Thyroid gland (tissue), 4 donors: ENCODE data around the gene PLAU. TPM values are rescaled to one million over a fixed set of nuclear protein-coding genes. Genes with fewer than 3 reads are reported as not detected.
"Not testable (repeated sequence)": the region's sequence is repeated elsewhere in the genome, so short reads cannot be mapped to it uniquely, and the experiment has no call there.

Source experiments
- DNase-seq, 2 donors: peaks; one replicate each; pipeline ENCODE4 v3.0.0-alpha.2; 2019
- H3K27ac ChIP-seq, 3 donors: fragments of 200-600 bp; sonication (generic); 1 replicate in 2 of 3; 2 replicates in 1 of 3; pipeline ENCODE4 v1.5.1; 2016 to 2019; ENCODE audit warnings: mild to moderate bottlenecking in 1 of 3, moderate library complexity in 1 of 3
- H3K27me3 ChIP-seq: fragments of 200-600 bp; sonication (generic); one replicate; pipeline ENCODE4 v1.5.1; 2019
- H3K36me3 ChIP-seq, 2 donors: fragments of 200-600 bp; sonication (generic); one replicate each; pipeline ENCODE4 v1.5.1; 2016 to 2019
- H3K4me1 ChIP-seq, 2 donors: fragments of 200-600 bp; sonication (generic); one replicate each; pipeline ENCODE4 v1.5.1; 2017 to 2019
- H3K4me3 ChIP-seq, 3 donors: fragments of 200-600 bp; sonication (generic); replicated peaks in 1 of 3; 1 replicate in 2 of 3; 2 replicates in 1 of 3; pipeline ENCODE4 v1.5.1; 2016; ENCODE audit warnings: mild to moderate bottlenecking in 1 of 3
- H3K9me3 ChIP-seq: fragments of 200-600 bp; sonication (generic); one replicate; pipeline ENCODE4 v1.5.1; 2017
- CTCF ChIP-seq, 6 experiments: fragments of 200-600 bp in 3 of 6; fragments of 450-650 bp in 3 of 6; sonication (generic) in 3 of 6; IDR thresholded peaks; one replicate each; pipeline ENCODE4 v1.5.1; 2016 to 2019; ENCODE audit warnings: antibody characterized with exemption in 6 of 6, mild to moderate bottlenecking in 2 of 6, inconsistent platforms in 1 of 6, moderate library complexity in 1 of 6
- POLR2A ChIP-seq, 2 donors: fragments of 450-650 bp; IDR thresholded peaks; one replicate each; pipeline ENCODE4 v1.6.1; 2017; ENCODE audit warnings: antibody characterized with exemption in 2 of 2, mild to moderate bottlenecking in 2 of 2, moderate library complexity in 1 of 2
- WGBS, 2 donors: methylation state at CpG; one replicate each; pipeline ENCODE4 v1.1.5; 2017; 5-methylcytosine and 5-hydroxymethylcytosine counted together
- intact Hi-C: fragments of 100-400 bp; cut with DNase I; formaldehyde crosslinking; loops from one replicate; pipeline ENCODE4 v1.15.1; 2023
- total RNA-seq, 4 donors: library from RNA; depleted of rRNA; stranded (reverse); fragments of >200 nt; gene quantifications; one replicate each; pipeline ENCODE4 v1.2.3, GENCODE V29; 2016

The PLAU gene
- total RNA-seq, 4 donors from 2014 or later, result 3.8 to 13.3 (median 7.3) TPM

GRCh38 chr10:73930630-73931327 lies 19.8 kb downstream of the PLAU start:
- peak overlapping the region in 1 of 3 donors; percentile 3 for H3K27ac ChIP-seq
- H3K4me3 ChIP-seq, H3K9me3 ChIP-seq, H3K36me3 ChIP-seq, H3K27me3 ChIP-seq, intact Hi-C loops: not testable (repeated sequence)
- peak in 1 of 2 donors; percentile 37 for TF ChIP-seq POLR2A (IDR thresholded peaks at IDR 0.05)
- peaks cover 4 to 23% of the 10 kb centered on the region in 2 donors for H3K4me1 ChIP-seq
- 56 to 59% methylated on average over 13 of the region's 13 CpGs for WGBS, 2 donors
- peak; percentile 76 to 78 for DNase-seq

- H3K9me3 ChIP-seq, result no peaks in the 10 kb centered on the region
- no peaks in the 10 kb centered on the region for H3K27me3 ChIP-seq
- WGBS, 2 donors, result 69 to 82% methylated on average over 11 to 13 of the region's 13 CpGs
- H3K4me3 ChIP-seq, result no peak overlapping the region
- intact Hi-C loops, result no loop called here
- TF ChIP-seq POLR2A (IDR thresholded peaks at IDR 0.05) (no peak), CTCF (IDR thresholded peaks at IDR 0.05) (no peak)
- DNase-seq, result peak; percentile 54 to 68
- no peaks in the 10 kb centered on the region for H3K36me3 ChIP-seq
- H3K4me1 ChIP-seq, result peaks cover 4 to 23% of the 10 kb centered on the region in 2 donors
- H3K27ac ChIP-seq, result peak overlapping the region in 1 of 3 donors; percentile 22
These were observed 21.1 kb downstream of the PLAU start for GRCh38 chr10:73931767-73932619.

- H3K27ac ChIP-seq, result no peak overlapping the region
- intact Hi-C loops, result no loop called here
These were observed 21.7 kb downstream of the PLAU start for GRCh38 chr10:73932620-73933112.

GRCh38 chr10:73934074-73934473 lies 23.1 kb downstream of the PLAU start:
- no peak overlapping the region for H3K27ac ChIP-seq
- DNase-seq, result no peak
- H3K27me3 ChIP-seq, result no peaks in the 10 kb centered on the region

More at GRCh38 chr10:73932620-73933112, 21.7 kb downstream of the PLAU start:
- Histone ChIP-seq H3K9me3 (no peaks in the 10 kb centered on the region), H3K27me3 (no peaks in the 10 kb centered on the region), H3K4me3 (no peak overlapping the region), H3K36me3 (no peaks in the 10 kb centered on the region), H3K4me1 (peaks cover 4 to 23% of the 10 kb centered on the region in 2 donors)
- DNase-seq, result no peak
- WGBS, 2 donors, result 89 to 98% methylated on average over 6 of the region's 6 CpGs
- no peak for TF ChIP-seq CTCF (IDR thresholded peaks at IDR 0.05)
- no peak for TF ChIP-seq POLR2A (IDR thresholded peaks at IDR 0.05)

More at GRCh38 chr10:73934074-73934473, 23.1 kb downstream of the PLAU start:
- intact Hi-C loops, result no loop called here
- Histone ChIP-seq H3K36me3 (no peaks in the 10 kb centered on the region), H3K4me3 (no peak overlapping the region), H3K9me3 (no peaks in the 10 kb centered on the region), H3K4me1 (peaks cover 4 to 36% of the 10 kb centered on the region in 2 donors)
- 91 to 95% methylated on average over 4 of the region's 4 CpGs for WGBS, 2 donors
- no peak for TF ChIP-seq CTCF (IDR thresholded peaks at IDR 0.05)
- TF ChIP-seq POLR2A (IDR thresholded peaks at IDR 0.05), result no peak
